ENCODE data around the gene AHI1.

Gene AHI1

DNA sequence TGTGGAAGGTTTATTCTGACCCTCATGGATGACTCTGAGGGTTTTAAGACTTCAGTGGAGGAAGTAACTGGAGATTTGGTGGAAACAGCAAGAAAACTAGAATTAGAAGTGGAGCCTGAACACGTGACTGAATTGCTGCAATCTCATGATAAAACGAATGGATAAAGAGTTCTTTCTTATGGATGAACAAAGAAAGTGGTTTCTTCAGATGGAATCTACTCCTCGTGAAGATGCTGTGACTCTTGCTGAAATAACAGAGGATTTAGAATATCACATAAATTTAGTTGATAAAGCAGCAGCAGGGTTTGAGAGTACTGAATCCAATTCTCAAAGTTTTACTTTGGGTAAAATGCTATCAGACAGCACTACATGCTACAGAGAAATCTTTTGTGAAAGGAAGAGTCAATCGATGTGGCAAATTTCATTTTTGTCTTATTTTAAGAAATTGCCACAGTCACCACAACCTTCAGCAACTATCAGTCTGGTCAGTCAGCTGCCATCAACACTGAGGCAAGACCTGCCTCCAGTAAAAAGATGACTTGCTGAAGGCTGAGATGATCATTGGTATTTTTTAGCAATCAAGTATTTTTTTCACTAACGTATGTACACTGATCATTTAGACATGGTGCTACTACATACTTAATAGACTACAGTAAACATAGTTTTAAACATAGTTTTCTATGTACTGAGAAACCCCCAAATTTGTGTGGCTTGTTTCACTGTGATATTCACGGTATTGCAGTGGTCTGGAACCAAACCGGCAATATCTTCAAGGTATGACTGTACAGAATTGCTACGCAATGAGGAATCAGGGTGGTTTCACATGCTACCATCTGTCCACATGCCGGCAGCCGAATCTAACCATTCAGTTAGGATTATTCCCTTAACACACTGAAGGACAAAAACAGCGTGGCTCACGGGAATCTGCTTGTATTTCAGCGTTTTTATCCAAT, 167.4 kb downstream of the AHI1 start:
- H3K4me3 Mint-ChIP-seq: no peak overlapping the region
- peaks cover 15% of the 10 kb centered on the region for H3K36me3 Mint-ChIP-seq (ENCODE audit: low read depth)
- H3K27ac Mint-ChIP-seq: no peak overlapping the region
- peaks cover 4% of the 10 kb centered on the region for H3K4me1 Mint-ChIP-seq (ENCODE audit: low read depth)
- no peaks in the 10 kb centered on the region for H3K27me3 Mint-ChIP-seq
- no peak for DNase-seq
- no peaks in the 10 kb centered on the region for H3K9me3 Mint-ChIP-seq

DNA sequence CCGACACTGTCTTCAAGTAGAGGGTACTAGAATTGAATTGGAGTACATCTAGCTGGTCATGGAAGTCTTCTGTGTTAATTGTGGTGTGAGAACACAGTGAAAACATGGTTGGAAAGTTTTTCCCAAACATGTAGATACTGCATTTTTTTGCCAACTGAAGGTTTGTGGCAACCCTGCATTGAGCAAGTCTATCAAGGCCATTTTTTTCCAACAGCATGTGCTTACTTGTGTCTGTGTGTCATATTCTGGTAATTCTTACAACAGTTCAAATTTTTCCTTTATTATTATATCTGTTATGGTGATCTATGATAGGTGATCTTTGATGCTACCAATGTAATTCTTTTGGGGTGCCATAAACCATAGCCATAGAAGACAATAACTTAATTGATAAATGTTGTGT, 169.4 kb downstream of the AHI1 start:
- peaks cover 7% of the 10 kb centered on the region for H3K4me1 Mint-ChIP-seq (ENCODE audit: low read depth)
- peaks cover 15% of the 10 kb centered on the region for H3K36me3 Mint-ChIP-seq (ENCODE audit: low read depth)
- no peak for DNase-seq
- H3K9me3 Mint-ChIP-seq: no peaks in the 10 kb centered on the region
- no peak overlapping the region for H3K4me3 Mint-ChIP-seq
- no peaks in the 10 kb centered on the region for H3K27me3 Mint-ChIP-seq
- H3K27ac Mint-ChIP-seq: no peak overlapping the region

GRCh38 chr6:135325624-135326424, 171.7 kb downstream of the AHI1 start:
- no peak for DNase-seq
- Mint-ChIP-seq H3K4me1 (ENCODE audit: low read depth) (peaks cover 15% of the 10 kb centered on the region), H3K27me3 (no peaks in the 10 kb centered on the region), H3K4me3 (no peak overlapping the region), H3K36me3 (ENCODE audit: low read depth) (peaks cover 15% of the 10 kb centered on the region), H3K9me3 (no peaks in the 10 kb centered on the region), H3K27ac (no peak overlapping the region)

- Mint-ChIP-seq H3K27me3 (no peaks in the 10 kb centered on the region), H3K4me3 (no peak overlapping the region), H3K36me3 (ENCODE audit: low read depth) (peaks cover 16% of the 10 kb centered on the region), H3K4me1 (ENCODE audit: low read depth) (peaks cover 15% of the 10 kb centered on the region), H3K9me3 (no peaks in the 10 kb centered on the region), H3K27ac (no peak overlapping the region)
- DNase-seq: no peak
Measured at GRCh38 chr6:135324531-135324930, 173.0 kb downstream of the AHI1 start.

DNA sequence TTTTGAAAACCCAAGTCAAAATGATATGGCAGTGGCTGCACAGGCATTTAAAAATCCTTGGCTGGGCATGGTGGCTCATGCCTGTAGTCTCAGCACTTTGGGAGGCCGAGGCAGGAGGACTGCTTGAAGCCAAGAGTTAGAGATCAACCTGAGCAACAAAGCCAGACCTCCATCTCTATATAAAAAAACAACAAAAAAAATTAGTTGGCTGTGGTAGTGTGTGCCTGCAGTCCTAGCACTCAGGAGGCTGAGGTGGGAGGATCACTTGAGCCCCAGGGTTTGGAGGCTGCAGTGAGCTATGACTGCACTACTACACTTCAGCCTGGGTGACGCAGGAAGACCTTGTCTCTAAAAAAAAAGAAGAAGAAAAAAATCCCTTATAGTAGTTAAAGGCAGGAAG, 173.6 kb downstream of the AHI1 start:
- Mint-ChIP-seq H3K4me3 (no peak overlapping the region), H3K27me3 (no peaks in the 10 kb centered on the region), H3K36me3 (ENCODE audit: low read depth) (peaks cover 16% of the 10 kb centered on the region), H3K4me1 (ENCODE audit: low read depth) (peaks cover 15% of the 10 kb centered on the region), H3K9me3 (no peaks in the 10 kb centered on the region), H3K27ac (no peak overlapping the region)
- DNase-seq: no peak

- Mint-ChIP-seq H3K4me3 (no peak overlapping the region), H3K36me3 (ENCODE audit: low read depth) (peaks cover 24% of the 10 kb centered on the region), H3K27me3 (no peaks in the 10 kb centered on the region), H3K27ac (peak overlapping the region; percentile 62), H3K4me1 (ENCODE audit: low read depth) (peaks cover 17% of the 10 kb centered on the region), H3K9me3 (no peaks in the 10 kb centered on the region)
- DNase-seq: no peak
Measured at GRCh38 chr6:135323202-135323668, 174.3 kb downstream of the AHI1 start.

DNA sequence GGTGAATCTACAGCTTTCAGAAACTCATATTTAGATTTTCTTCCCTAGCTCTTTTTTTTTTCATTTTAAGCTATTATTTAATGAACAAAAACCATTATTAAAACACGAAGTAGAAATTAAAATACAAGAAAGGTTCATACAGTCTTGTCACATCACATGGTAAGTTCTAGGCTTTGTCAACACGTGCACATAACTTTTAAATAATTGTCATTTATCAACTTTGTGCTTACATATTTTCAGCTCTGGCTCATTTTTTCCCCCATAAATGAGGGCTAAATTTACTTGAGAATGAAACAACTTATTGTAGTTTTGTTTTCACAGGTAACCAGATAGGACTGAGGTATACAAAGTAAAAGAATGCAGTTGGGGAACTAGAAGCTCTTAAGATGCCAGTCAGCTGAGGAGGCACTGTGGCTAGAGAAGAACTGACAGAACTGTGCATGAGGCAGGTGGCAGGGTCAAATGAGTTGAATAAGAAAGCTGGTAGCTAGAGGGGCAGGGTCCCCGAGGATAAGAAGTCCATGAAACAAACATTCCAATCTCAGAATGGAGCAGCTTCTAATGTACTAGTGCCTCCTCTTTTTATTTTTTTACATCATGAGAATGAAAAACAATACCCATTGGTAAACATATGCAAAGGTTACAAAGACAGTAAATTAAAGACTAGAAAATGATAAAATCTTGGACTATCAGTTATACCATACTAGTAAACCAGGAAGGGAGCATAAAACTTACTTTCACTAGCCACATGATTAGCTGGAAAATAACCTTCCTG, 174.9 kb downstream of the AHI1 start:
- Mint-ChIP-seq H3K27me3 (no peaks in the 10 kb centered on the region), H3K9me3 (no peaks in the 10 kb centered on the region), H3K4me3 (no peak overlapping the region), H3K27ac (peak overlapping the region; percentile 62), H3K36me3 (ENCODE audit: low read depth) (peaks cover 23% of the 10 kb centered on the region), H3K4me1 (ENCODE audit: low read depth) (peaks cover 17% of the 10 kb centered on the region)
- DNase-seq: no peak

GRCh38 chr6:135320721-135321621, 176.6 kb downstream of the AHI1 start:
- Mint-ChIP-seq H3K27ac (no peak overlapping the region), H3K4me1 (ENCODE audit: low read depth) (peaks cover 17% of the 10 kb centered on the region), H3K9me3 (no peaks in the 10 kb centered on the region), H3K27me3 (no peaks in the 10 kb centered on the region), H3K36me3 (ENCODE audit: low read depth) (peaks cover 30% of the 10 kb centered on the region), H3K4me3 (no peak overlapping the region)
- no peak for DNase-seq

DNA sequence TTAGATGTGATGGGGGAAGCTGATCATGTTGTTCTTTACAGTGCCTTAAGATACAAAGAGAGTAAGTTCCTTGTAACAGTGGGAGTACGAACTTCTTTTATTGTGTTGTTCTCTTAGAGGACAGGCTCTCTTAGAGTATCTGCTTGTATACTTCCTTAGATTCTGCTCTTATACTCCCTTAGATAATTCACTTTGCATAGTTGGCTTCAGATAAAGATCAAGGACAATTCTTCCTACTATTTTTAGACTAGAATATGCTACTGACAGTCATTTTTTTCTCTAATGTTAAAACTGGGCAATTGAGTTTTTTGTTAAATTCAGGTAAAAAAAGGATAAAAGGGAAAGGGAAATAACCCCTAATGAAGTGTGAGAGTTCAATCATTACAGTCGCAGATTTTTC, 177.7 kb downstream of the AHI1 start:
- Mint-ChIP-seq H3K9me3 (no peaks in the 10 kb centered on the region), H3K27me3 (no peaks in the 10 kb centered on the region), H3K27ac (no peak overlapping the region), H3K4me3 (no peak overlapping the region), H3K4me1 (ENCODE audit: low read depth) (peaks cover 17% of the 10 kb centered on the region), H3K36me3 (ENCODE audit: low read depth) (peaks cover 38% of the 10 kb centered on the region)
- no peak for DNase-seq

- no peak for DNase-seq
- no peaks in the 10 kb centered on the region for H3K9me3 Mint-ChIP-seq
- no peak overlapping the region for H3K27ac Mint-ChIP-seq
- H3K4me3 Mint-ChIP-seq: no peak overlapping the region
- no peaks in the 10 kb centered on the region for H3K27me3 Mint-ChIP-seq
- H3K36me3 Mint-ChIP-seq (ENCODE audit: low read depth): peaks cover 42% of the 10 kb centered on the region
- peaks cover 17% of the 10 kb centered on the region for H3K4me1 Mint-ChIP-seq (ENCODE audit: low read depth)
Measured at GRCh38 chr6:135318738-135319469, 178.6 kb downstream of the AHI1 start.

DNA sequence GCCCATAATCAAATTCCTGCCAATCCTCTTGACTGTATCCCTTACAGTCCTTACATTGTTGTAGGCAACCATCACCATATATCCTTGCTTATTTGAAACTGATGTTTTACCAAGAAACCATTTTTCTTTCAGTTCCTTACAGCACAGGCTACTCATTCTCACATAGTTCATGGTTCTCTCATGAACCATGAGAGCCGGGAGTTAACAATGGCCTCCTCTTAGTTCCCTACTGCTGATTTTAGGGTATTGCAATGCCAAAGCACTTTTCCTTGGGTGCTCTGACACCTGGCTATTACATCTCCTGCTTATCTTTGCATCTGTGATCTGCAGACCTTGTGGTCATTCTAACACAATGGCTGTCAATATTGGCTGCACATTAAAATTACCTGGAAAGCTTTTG, 183.0 kb downstream of the AHI1 start:
- Mint-ChIP-seq H3K27ac (no peak overlapping the region), H3K27me3 (no peaks in the 10 kb centered on the region), H3K9me3 (no peaks in the 10 kb centered on the region), H3K36me3 (ENCODE audit: low read depth) (peaks cover 44% of the 10 kb centered on the region), H3K4me3 (no peak overlapping the region), H3K4me1 (ENCODE audit: low read depth) (peaks cover 3% of the 10 kb centered on the region)
- no peak for DNase-seq

- no peak overlapping the region for H3K4me3 Mint-ChIP-seq
- no peak overlapping the region for H3K27ac Mint-ChIP-seq
- no peaks in the 10 kb centered on the region for H3K4me1 Mint-ChIP-seq (ENCODE audit: low read depth)
- no peaks in the 10 kb centered on the region for H3K27me3 Mint-ChIP-seq
- no peaks in the 10 kb centered on the region for H3K9me3 Mint-ChIP-seq
- peaks cover 41% of the 10 kb centered on the region for H3K36me3 Mint-ChIP-seq (ENCODE audit: low read depth)
- DNase-seq: no peak
Measured at GRCh38 chr6:135311446-135312200, 185.9 kb downstream of the AHI1 start.

Measured in activated T-cell treated with anti-CD3 and anti-CD28 coated beads, Interleukin-2, amount 50 U/mL, for 24 hours (primary cell).